NCI-H1092 treated with DMSO at 0.1 percent for 48 hours (cell line): Measurements from ENCODE around the gene MYO1G.
A peak's percentile ranks its signal among the peaks of the same experiment; 100 is the strongest.
"Not testable (repeated sequence)": the region's sequence is repeated elsewhere in the genome, so short reads cannot be mapped to it uniquely, and the experiment has no call there.

Experiments used
- DNase-seq: peaks from one replicate; lab custom pipeline; 2025; lab: John Stamatoyannopoulos, UW

MYO1G gene

GRCh38 chr7:44943631-44944030 is 35.2 kb downstream of the MYO1G start:
- DNase-seq: no peak

- no peak for DNase-seq
Observed at GRCh38 chr7:44937426-44937825, 41.4 kb downstream of the MYO1G start.

GRCh38 chr7:44936322-44936721 is 42.5 kb downstream of the MYO1G start:
- DNase-seq: no peak

- DNase-seq: no peak
Observed at GRCh38 chr7:44935583-44935982, 43.2 kb downstream of the MYO1G start.

GRCh38 chr7:44935016-44935415 is 43.8 kb downstream of the MYO1G start:
- DNase-seq: no peak

GRCh38 chr7:44934510-44934909 is 44.3 kb downstream of the MYO1G start:
- DNase-seq: not testable (repeated sequence)

GRCh38 chr7:44930921-44931320 is 47.9 kb downstream of the MYO1G start:
- no peak for DNase-seq

- DNase-seq: no peak
Observed at GRCh38 chr7:44922351-44922694, 56.5 kb downstream of the MYO1G start.

- peak; percentile 76 for DNase-seq
Observed at GRCh38 chr7:44921607-44922350, 57.0 kb downstream of the MYO1G start.

- no peak for DNase-seq
Observed at GRCh38 chr7:44920119-44920518, 58.7 kb downstream of the MYO1G start.

GRCh38 chr7:44918029-44918428 is 60.8 kb downstream of the MYO1G start:
- no peak for DNase-seq

GRCh38 chr7:44917465-44917864 is 61.4 kb downstream of the MYO1G start:
- DNase-seq: no peak

- no peak for DNase-seq
Observed at GRCh38 chr7:44914992-44915607, 63.7 kb downstream of the MYO1G start.

GRCh38 chr7:44912775-44913347 is 66.0 kb downstream of the MYO1G start:
- no peak for DNase-seq
